ENCODE results near the gene BABAM2. TPM values are rescaled to one million over a fixed set of nuclear protein-coding genes. Genes with fewer than 3 reads are reported as not detected.

The BABAM2 gene
- total and polyA plus RNA-seq, 9 of the 15 experiments (the other 6 are each of a cell fraction or from before 2014, with no cell fraction given), result 10.9 to 37.4 (median 25.6) TPM

DNA sequence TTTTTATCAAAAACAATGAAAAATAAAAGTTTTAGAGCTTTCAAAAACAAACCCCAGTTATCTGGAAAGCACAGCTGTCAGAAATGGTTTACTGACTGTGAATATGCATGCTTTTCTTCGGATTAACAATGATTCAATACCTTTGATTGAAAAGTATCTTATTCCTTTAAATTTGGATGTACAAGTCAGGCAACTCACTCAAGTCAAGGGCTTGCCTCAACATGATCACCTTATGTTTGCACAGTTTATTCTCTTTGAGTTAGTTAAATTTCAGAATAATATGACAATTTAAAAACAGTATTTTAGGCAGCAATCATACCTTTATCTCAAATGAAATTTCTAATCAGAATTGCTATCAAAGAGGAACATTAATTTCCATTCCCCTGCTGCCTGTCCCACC is 393.3 kb downstream of the BABAM2 start:
- no peak for DNase-seq (ENCODE audit: extremely low read depth in 1 of 4, low spot score in 3 of 4)
- FAIRE-seq, result no peak
- intact Hi-C loops (cut with micrococcal nuclease), result no loop called here
- H3K27me3 ChIP-seq (ENCODE audit: control insufficient read depth in 2 of 2, insufficient read depth in 2 of 2, low read length in 2 of 2), result no peaks in the 10 kb centered on the region
- H3K36me3 ChIP-seq (ENCODE audit: control insufficient read depth, insufficient read depth, low read length), result no peaks in the 10 kb centered on the region
- H3K4me3 ChIP-seq, result no peak overlapping the region
- H4K20me1 ChIP-seq (replicated peaks; ENCODE audit: control insufficient read depth, insufficient read depth, low read length), result no peaks in the 10 kb centered on the region
- H3K4me2 ChIP-seq (ENCODE audit: insufficient read depth, low read length), result no peak overlapping the region
- H3K4me1 ChIP-seq (replicated peaks in 1 of 2; ENCODE audit: control insufficient read depth in 2 of 2, insufficient read depth in 2 of 2, low read length in 2 of 2), result no peaks in the 10 kb centered on the region; a peak in 1 of 5 replicates
- no peak for ATAC-seq
- CTCF ChIA-PET (ENCODE audit: low intra/inter-chr PET ratio), result no interaction called here
- no peaks in the 10 kb centered on the region for H3K9me3 ChIP-seq (replicated peaks; ENCODE audit: control insufficient read depth, insufficient read depth, low read depth, low read length)
- POLR2A ChIA-PET, result interaction anchor here (0.6 to 1.1 kb wide), 4 partner anchors 8 to 45 kb away, joined by 3 to 4 read pairs (median 3); no protein-coding TSS in a partner anchor
- no peak overlapping the region for H3K9ac ChIP-seq (ENCODE audit: insufficient read depth in 1 of 2, low read depth in 2 of 2, low read length in 2 of 2)
- in situ Hi-C loops (cut with MboI), result no loop called here
- no TSS peak for BruUV-seq (replicated peaks)
- H3K9me1 ChIP-seq (ENCODE audit: control insufficient read depth, insufficient read depth, low read length), result no peaks in the 10 kb centered on the region
- H3K79me2 ChIP-seq (ENCODE audit: control insufficient read depth, insufficient read depth, low read length), result no peaks in the 10 kb centered on the region
- H2AFZ ChIP-seq (ENCODE audit: low read depth, low read length), result no peak overlapping the region
- no peak overlapping the region for H3K27ac ChIP-seq (ENCODE audit: extremely low read depth, low read depth, low read length)
- 21% methylated on average over 1 of the region's 1 CpG for WGBS (ENCODE audit: insufficient coverage, low coverage, missing lambda C conversion rate)
- TF ChIP-seq JUND (IDR thresholded peaks at IDR 0.05; ENCODE audit: borderline replicate concordance, low read depth, low read length) (no peak), JUND (tag; IDR thresholded peaks at IDR 0.05; ENCODE audit: borderline replicate concordance, low read depth, low read length) (no peak), L3MBTL2 (IDR thresholded peaks at IDR 0.05) (no peak), POLR3G (IDR thresholded peaks at IDR 0.05; ENCODE audit: extremely low read depth, insufficient read length, insufficient replicate concordance) (no peak), NCOA6 (IDR thresholded peaks at IDR 0.05) (no peak), POLR2B (IDR thresholded peaks at IDR 0.05; ENCODE audit: low read depth, partially characterized antibody) (no peak), SPI1 (IDR thresholded peaks at IDR 0.05; ENCODE audit: borderline replicate concordance, low read depth, low read length) (no peak), SRSF3 (IDR thresholded peaks at IDR 0.05; ENCODE audit: insufficient read depth, low read length) (no peak), POU5F1 (IDR thresholded peaks at IDR 0.05; ENCODE audit: borderline replicate concordance, low read depth, low read length, partially characterized antibody) (no peak), ELF2 (CRISPR knock-in tag; IDR thresholded peaks at IDR 0.05) (no peak), MXI1 (IDR thresholded peaks at IDR 0.05; ENCODE audit: low read depth, low read length) (no peak), CBX2 (IDR thresholded peaks at IDR 0.05; ENCODE audit: insufficient read depth, low read length, poor library complexity, severe bottlenecking) (no peak), XRCC5 (IDR thresholded peaks at IDR 0.05; ENCODE audit: low read depth, low read length) (no peak), ZNF780A (CRISPR knock-in tag; IDR thresholded peaks at IDR 0.05) (no peak), ZNF174 (CRISPR knock-in tag; IDR thresholded peaks at IDR 0.05) (no peak)
- TF ChIP-seq, protein P1, sequence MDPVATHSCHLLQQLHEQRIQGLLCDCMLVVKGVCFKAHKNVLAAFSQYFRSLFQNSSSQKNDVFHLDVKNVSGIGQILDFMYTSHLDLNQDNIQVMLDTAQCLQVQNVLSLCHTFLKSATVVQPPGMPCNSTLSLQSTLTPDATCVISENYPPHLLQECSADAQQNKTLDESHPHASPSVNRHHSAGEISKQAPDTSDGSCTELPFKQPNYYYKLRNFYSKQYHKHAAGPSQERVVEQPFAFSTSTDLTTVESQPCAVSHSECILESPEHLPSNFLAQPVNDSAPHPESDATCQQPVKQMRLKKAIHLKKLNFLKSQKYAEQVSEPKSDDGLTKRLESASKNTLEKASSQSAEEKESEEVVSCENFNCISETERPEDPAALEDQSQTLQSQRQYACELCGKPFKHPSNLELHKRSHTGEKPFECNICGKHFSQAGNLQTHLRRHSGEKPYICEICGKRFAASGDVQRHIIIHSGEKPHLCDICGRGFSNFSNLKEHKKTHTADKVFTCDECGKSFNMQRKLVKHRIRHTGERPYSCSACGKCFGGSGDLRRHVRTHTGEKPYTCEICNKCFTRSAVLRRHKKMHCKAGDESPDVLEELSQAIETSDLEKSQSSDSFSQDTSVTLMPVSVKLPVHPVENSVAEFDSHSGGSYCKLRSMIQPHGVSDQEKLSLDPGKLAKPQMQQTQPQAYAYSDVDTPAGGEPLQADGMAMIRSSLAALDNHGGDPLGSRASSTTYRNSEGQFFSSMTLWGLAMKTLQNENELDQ (CRISPR knock-in tag; IDR thresholded peaks at IDR 0.05; ENCODE audit: borderline replicate concordance), result no peak
